HG03378 (cell line): ENCODE results near the gene RAB11B.
"Not testable (repeated sequence)": the region's sequence is repeated elsewhere in the genome, so short reads cannot be mapped to it uniquely, and the experiment has no call there.

Source experiments
- ATAC-seq: cut with Tn5 transposase; IDR thresholded peaks from one replicate; pipeline ENCODE4 v1.9.1; 2021; ENCODE audit warnings: mild to moderate bottlenecking, moderate library complexity; ENCODE audit not compliant: unreplicated experiment

Gene RAB11B

DNA sequence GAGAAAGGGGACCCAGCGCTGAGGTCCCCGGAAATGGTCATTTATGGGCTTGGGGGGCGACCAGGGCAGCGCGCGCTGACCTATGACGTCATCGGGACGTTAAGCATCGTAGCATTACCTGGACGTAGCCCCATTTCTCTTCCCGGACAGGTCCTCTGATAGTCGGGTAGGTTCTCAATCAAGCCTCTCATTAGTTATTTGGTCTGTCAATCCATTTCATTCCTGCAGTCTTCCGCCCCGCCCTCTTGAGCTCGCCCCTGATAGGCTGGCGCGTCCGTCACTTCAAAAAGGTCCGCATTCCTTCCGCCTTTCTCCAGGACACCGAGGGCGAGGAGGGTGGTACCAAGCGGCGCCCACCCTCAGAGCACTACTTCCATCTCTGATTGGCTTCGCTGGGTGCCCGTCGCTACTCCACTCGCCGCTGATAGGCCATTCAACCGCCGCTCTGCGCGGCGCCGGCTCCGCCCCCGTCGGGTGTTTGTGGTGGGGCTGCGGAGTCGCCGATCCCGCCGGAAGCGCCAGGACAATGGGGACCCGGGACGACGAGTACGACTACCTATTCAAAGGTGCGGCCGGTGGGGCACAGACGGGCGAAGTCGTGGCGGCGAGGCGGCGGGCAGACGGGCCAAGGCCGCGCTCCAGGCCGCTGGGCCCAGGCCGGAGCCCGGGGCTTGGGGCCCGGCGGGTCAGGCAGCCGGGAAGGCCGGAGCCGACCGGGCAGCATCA lies at the start of gene RAB11B:
RAB11B (plus strand) TSS at position 470 of the 726 bp plus-strand sequence; CDS start at position 527, 57 bp downstream.
- ATAC-seq = peak; percentile 90

GRCh38 chr19:8341504-8341903 lies 48.7 kb upstream of the RAB11B start:
- not testable (repeated sequence) for ATAC-seq

DNA sequence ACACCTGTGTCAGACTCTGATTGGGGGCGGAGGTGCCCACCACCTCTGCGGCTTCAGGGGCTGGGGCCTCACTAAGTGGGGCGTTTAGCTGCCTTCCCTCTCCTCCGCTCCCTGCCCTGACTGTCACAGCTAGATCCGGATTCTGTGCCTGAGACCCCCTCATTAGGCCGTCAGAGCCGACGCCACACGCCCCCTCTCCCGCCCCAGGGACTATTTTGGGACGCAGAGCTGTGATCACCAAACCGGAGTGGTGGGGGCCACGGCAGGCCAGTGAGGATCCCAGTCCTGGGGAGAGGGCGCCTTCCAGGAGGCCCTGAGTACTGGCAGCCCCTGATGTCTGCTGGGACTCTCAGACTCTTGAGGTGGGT lies 47.9 kb upstream of the RAB11B start:
- ATAC-seq = no peak

- ATAC-seq = no peak
These were observed 47.3 kb upstream of the RAB11B start, which contains the start of gene KANK3 for GRCh38 chr19:8342684-8343482. Gene KANK3, minus strand, starts transcription at chr19:8343262. Its CDS starts 5,434 bp downstream, at chr19:8337828.

DNA sequence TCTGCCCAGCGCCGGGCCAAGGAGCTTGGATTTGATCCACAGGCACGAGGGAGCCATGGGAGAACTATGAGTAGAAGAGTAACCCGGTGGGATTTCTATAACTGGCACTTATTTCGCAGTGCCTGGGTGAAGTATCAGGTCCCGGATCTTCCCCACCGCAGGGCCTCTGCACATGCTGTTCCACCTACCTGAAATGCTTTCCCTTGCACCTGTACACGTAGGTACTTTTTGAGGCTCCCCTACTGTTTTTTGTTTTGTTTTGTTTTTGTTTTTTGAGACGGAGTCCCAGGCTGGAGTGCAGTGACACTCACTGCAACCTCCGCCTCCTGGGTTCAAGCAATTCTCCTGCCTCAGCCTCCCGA lies 46.7 kb upstream of the RAB11B start:
- ATAC-seq = no peak

- not testable (repeated sequence) for ATAC-seq
These were observed 40.4 kb upstream of the RAB11B start for GRCh38 chr19:8349629-8350372.

GRCh38 chr19:8352134-8352827 lies 37.9 kb upstream of the RAB11B start:
- no peak for ATAC-seq

GRCh38 chr19:8352845-8353244 lies 37.3 kb upstream of the RAB11B start:
- not testable (repeated sequence) for ATAC-seq

DNA sequence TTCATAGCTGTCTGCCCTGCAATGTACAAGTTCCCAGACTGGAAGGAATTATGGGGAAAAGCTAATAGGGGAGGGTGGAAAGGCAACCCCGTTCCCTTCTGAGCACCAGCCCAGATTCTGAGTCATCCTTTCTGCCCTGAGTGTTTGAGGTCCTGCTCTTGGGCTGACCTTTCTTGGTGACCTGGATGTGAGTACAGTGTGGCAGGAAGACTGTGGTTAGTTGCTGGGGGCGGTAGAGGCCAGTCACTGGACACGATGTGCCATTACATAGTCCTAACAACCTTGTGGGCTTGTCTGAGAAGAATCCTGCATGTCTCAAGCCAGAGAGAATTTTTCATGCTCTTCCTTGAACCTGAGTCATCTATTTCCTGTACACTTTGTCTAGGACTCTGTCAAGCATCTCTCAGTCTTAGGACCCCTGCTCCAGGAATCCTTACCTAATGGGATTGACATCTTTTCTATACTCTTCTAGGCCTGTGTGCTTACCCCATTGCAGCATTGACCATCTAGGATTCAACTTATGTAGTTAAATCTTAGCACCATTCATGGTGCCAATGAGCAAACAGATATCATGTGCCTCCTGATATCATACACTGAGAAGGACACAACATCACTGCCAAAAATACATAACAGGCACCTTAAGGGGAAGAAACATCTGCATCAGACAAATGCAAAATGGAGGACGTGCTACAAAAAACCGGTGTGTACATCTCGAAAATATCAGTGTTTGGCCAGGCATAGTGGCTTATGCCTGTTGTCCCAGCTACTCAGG lies 34.3 kb upstream of the RAB11B start:
- ATAC-seq = no peak

GRCh38 chr19:8357007-8357521 lies 33.1 kb upstream of the RAB11B start:
- ATAC-seq = no peak

- no peak for ATAC-seq
These were observed 31.2 kb upstream of the RAB11B start for GRCh38 chr19:8358948-8359347.

- ATAC-seq = no peak
These were observed 30.0 kb upstream of the RAB11B start for GRCh38 chr19:8360196-8360595.

- no peak for ATAC-seq
These were observed 28.0 kb upstream of the RAB11B start for GRCh38 chr19:8361921-8362793.

- ATAC-seq = no peak
These were observed 26.1 kb upstream of the RAB11B start, which contains the start of gene ANGPTL4 for GRCh38 chr19:8363803-8364771. Gene ANGPTL4, plus strand, starts transcription at chr19:8364155. Its CDS starts 167 bp downstream, at chr19:8364322.

GRCh38 chr19:8366121-8366581 lies 24.0 kb upstream of the RAB11B start:
- ATAC-seq = no peak

- no peak for ATAC-seq
These were observed 23.2 kb upstream of the RAB11B start for GRCh38 chr19:8366961-8367326.

DNA sequence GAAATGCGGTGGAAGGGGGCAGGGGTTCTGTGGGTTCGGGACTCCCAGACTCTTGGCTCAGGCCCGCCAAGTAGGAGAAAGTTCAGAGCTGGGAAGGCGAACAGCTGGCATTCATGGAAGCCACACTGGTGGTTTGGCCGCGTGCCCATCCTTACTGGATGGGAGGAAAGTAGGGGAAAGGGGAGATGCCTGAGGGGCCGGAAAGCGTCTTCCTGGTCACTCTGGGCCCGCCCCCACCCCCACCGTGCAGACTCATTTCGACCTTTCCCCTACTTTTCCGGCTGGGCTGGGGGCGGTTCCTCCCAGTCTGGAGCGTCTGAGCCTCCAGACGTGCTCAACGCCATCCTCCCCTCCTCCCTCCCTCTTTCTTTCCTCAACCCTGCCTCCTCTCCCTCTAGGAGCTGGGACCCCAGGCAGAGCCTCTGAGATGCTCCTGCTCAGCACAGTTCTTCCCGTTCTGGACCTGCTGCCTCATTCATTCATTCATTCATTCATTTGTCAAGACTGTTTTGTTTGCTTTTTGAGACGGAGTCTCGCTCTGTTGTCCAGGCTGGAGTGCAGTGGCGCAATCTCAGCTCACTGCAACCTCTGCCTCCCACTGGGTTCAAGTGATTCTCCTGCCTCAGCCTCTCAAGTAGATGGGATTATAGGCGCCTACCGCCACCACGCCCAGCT lies 22.7 kb upstream of the RAB11B start:
- no peak for ATAC-seq
